Ascending aorta (tissue), 2 donors: ENCODE measurements around the gene NPB. TPM values are rescaled to one million over a fixed set of nuclear protein-coding genes. Genes with fewer than 3 reads are reported as not detected.

Experiments
- DNase-seq, 2 donors: peaks; one replicate each; pipeline ENCODE4 v3.0.0-alpha.2; 2019; ENCODE audit warnings: low spot score in 2 of 2
- H3K27ac ChIP-seq, 2 donors: fragments of 200-600 bp; sonication (generic); one replicate each; pipeline ENCODE4 v1.5.1; 2016 to 2017; ENCODE audit warnings: mild to moderate bottlenecking in 1 of 2
- H3K27me3 ChIP-seq: fragments of 200-600 bp; sonication (generic); one replicate; pipeline ENCODE4 v1.5.1; 2017
- H3K36me3 ChIP-seq, 2 donors: fragments of 200-600 bp; sonication (generic); one replicate each; pipeline ENCODE4 v1.5.1; 2016
- H3K4me1 ChIP-seq, 2 donors: fragments of 200-600 bp; sonication (generic); one replicate each; pipeline ENCODE4 v1.5.1; 2016 to 2017; ENCODE audit warnings: mild to moderate bottlenecking in 1 of 2
- H3K4me3 ChIP-seq, 2 donors: fragments of 200-600 bp; sonication (generic); one replicate each; pipeline ENCODE4 v1.5.1; 2016 to 2017; ENCODE audit warnings: mild to moderate bottlenecking in 1 of 2
- H3K9me3 ChIP-seq, 2 donors: fragments of 200-600 bp; sonication (generic); one replicate each; pipeline ENCODE4 v1.5.1; 2016
- CTCF ChIP-seq, 3 experiments: fragments of 200-600 bp in 2 of 3; fragments of 450-650 bp in 1 of 3; sonication (generic) in 2 of 3; IDR thresholded peaks; one replicate each; pipeline ENCODE4 v1.5.1; 2016 to 2019; ENCODE audit warnings: antibody characterized with exemption in 3 of 3, mild to moderate bottlenecking in 1 of 3, moderate library complexity in 1 of 3
- intact Hi-C: fragments of 100-400 bp; cut with DNase I; formaldehyde crosslinking; loops from one replicate; pipeline ENCODE4 v1.15.1; 2023
- total RNA-seq: library from RNA; depleted of rRNA; stranded (reverse); fragments of >200 nt; gene quantifications from one replicate; pipeline ENCODE4 v1.1.0, GENCODE V29; 2016

The NPB gene
- total RNA-seq, 1 donor from 2014 or later = 1.5 TPM

GRCh38 chr17:81918832-81919545, 17.0 kb downstream of the NPB start:
- Histone ChIP-seq H3K27me3 (no peaks in the 10 kb centered on the region), H3K27ac (peak overlapping the region in 1 of 2 donors; percentile 11), H3K9me3 (no peaks in the 10 kb centered on the region), H3K4me1 (peaks cover 22 to 30% of the 10 kb centered on the region in 2 donors), H3K36me3 (peaks cover 35 to 43% of the 10 kb centered on the region in 2 donors), H3K4me3 (no peak overlapping the region)
- DNase-seq = no peak
- intact Hi-C loops = no loop called here
- no peak for TF ChIP-seq CTCF (IDR thresholded peaks at IDR 0.05)

DNA sequence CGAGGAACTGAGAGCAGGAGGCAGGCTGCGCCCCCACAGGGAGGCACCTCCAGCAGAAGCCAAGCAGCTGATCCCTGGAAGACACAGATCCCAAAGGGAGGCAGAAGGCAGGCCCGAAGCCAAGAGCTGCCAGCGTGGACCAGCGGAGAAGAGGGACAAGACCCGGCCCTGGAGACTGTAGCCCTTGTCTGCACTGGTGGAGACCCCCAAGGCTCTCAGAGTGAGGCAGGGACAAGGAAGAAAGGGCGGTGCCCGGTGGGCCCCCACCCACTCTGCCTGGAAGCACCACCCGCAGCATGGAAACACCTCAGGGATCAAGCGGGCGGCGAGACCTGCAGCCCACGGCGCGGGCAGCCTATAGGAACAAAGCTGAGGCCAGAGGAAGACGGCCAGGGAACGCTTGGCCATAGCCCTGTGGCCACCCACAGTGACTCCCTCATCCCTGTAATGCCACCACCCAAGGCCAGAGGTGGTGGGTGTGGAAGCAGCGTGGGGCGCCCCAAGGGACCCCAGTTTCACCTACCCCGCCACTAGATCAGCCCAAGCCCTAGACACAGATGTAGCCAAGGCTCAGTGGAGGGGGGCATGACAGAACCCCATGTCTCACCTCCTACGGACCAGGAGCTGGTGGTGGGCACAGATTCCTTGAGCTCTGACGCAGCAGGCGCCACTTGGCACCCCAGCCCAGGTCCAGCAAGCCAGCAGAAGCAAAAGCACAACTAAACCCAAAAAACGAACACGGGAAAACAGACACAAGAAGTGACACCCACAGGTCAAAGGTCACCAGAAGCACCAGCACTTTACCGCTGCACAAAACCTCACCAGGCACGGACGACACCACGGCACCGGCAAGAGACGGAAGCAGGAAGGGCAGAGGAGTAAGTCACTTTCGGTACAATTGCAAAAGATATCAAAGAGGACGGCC, 18.8 kb downstream of the NPB start:
- Histone ChIP-seq H3K9me3 (no peaks in the 10 kb centered on the region), H3K4me1 (peaks cover 29 to 49% of the 10 kb centered on the region in 2 donors), H3K4me3 (no peak overlapping the region), H3K27me3 (no peaks in the 10 kb centered on the region), H3K36me3 (peaks cover 20 to 27% of the 10 kb centered on the region in 2 donors), H3K27ac (no peak overlapping the region)
- no peak for DNase-seq
- intact Hi-C loops = no loop called here
- TF ChIP-seq CTCF (IDR thresholded peaks at IDR 0.05) = no peak

DNA sequence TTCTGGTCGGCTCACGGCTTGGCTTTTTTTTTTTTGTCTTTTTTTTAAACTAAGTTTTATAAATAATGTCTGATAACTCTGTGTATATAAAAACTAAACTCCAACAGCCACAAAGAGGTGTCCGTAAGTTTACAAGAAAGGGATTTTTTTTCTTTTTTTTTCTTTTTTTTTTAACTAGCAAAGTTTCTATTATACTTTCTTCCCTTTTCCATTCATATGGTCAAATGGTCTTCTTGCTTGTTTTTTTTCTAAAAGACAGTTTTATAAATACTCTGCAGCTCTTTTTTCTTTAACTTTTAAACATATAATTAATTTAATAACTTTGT, 19.5 kb downstream of the NPB start:
- Histone ChIP-seq H3K27me3 (no peaks in the 10 kb centered on the region), H3K27ac (no peak overlapping the region), H3K4me1 (peaks cover 33 to 52% of the 10 kb centered on the region in 2 donors), H3K4me3 (no peak overlapping the region), H3K9me3 (no peaks in the 10 kb centered on the region), H3K36me3 (peaks cover 20 to 27% of the 10 kb centered on the region in 2 donors)
- intact Hi-C loops = no loop called here
- DNase-seq = no peak
- TF ChIP-seq CTCF (IDR thresholded peaks at IDR 0.05) = no peak

DNA sequence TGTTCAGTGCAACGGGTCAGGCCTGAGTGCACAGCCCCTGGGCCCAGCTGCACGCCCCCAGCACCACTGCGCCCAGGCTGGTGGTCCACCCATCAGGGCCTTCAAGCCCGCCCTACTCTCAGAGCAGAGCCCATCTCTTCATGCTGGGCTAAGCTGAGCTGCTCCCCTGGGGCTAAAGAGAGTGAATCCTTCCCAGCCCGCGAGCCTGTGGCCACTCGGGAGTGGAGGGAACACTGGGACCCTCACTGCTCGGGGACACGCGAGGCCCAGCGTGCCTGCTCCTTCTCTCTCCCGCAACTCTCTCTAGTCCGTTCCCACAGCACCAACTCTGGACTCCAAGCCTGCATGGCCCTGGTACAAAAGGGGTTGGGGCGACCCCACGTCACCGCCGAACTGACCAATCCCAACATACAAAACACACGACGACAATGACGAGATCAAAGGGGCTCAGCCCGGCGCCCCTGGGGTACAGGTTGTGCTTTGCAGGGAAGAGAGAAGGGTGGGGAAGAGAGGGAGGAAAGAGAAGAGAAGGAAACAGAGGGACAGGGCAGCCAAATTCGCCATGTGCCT, 20.0 kb downstream of the NPB start:
- TF ChIP-seq CTCF (IDR thresholded peaks at IDR 0.05) = no peak
- Histone ChIP-seq H3K36me3 (peaks cover 20 to 27% of the 10 kb centered on the region in 2 donors), H3K4me3 (no peak overlapping the region), H3K27ac (no peak overlapping the region), H3K4me1 (peaks cover 29 to 46% of the 10 kb centered on the region in 2 donors), H3K9me3 (no peaks in the 10 kb centered on the region), H3K27me3 (no peaks in the 10 kb centered on the region)
- intact Hi-C loops = no loop called here
- no peak for DNase-seq

DNA sequence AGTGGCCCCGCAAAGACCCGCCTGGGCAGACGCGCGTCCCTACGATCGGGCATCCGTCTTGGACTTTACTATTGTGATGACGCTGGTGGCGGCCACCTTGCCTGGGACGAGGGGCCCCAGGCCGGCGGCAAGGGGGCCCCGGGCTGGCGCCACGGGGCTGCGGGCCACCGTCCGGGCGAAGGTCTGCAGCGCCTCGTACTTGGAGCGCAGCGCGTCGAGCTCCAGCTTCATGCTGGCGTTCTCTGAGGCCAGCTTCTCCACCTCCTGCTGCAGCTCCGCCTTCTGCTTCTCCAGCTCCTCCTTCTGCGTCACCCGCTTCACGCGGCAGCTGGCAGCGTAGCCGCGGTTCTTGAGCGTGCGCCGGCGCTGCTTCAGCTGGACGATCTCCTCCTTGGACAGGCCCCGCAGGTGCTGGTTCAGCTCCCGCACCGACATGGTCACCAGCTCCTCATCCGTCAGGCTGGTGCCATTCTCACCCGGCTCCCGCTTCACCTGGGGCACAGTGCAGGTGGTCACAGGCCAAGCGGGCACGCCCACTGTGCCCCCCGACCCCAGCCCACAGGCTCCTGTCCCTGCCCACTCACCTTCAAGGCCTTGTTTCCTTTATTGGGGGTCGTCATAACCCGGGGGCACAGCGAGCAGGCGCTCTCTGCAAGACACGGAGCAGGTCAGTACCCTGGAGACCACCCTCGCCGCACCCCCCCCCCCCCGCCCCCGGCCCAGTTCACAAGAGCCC, 20.7 kb downstream of the NPB start:
- H3K4me3 ChIP-seq = peak overlapping the region; percentile 38 to 57
- H3K9me3 ChIP-seq = no peaks in the 10 kb centered on the region
- H3K27ac ChIP-seq = peak overlapping the region; percentile 53 to 72
- no peaks in the 10 kb centered on the region for H3K27me3 ChIP-seq
- TF ChIP-seq CTCF (IDR thresholded peaks at IDR 0.05) = no peak
- intact Hi-C loops = no loop called here
- peaks cover 20 to 27% of the 10 kb centered on the region in 2 donors for H3K36me3 ChIP-seq
- H3K4me1 ChIP-seq = peaks cover 26 to 44% of the 10 kb centered on the region in 2 donors
- no peak for DNase-seq
